GM12874 (cell line): ENCODE measurements around the gene MAP3K19.
A peak's percentile ranks its signal among the peaks of the same experiment; 100 is the strongest.

Experiments used
- CTCF ChIP-seq: IDR thresholded peaks from 2 replicates; pipeline ENCODE4 v1.5.1; 2011; ENCODE audit warnings: low read depth, mild to moderate bottlenecking, control low read depth, low read length, moderate library complexity; ENCODE audit not compliant: insufficient read depth

The MAP3K19 gene

GRCh38 chr2:134919341-134920210 is 127.7 kb downstream of the MAP3K19 start:
- no peak for TF ChIP-seq CTCF

- no peak for TF ChIP-seq CTCF
Observed at GRCh38 chr2:134918526-134919340, 128.5 kb downstream of the MAP3K19 start, which contains the start of gene CCNT2. TSS of gene CCNT2 (plus strand) at chr2:134918822. CDS start at chr2:134918855, 33 bp downstream.

GRCh38 chr2:134917888-134918525 is 129.2 kb downstream of the MAP3K19 start:
- 0 out of 2 replicates have a peak, but pooled peaks have one; percentile 8 for TF ChIP-seq CTCF

- TF ChIP-seq CTCF, result no peak
Observed at GRCh38 chr2:134917360-134917865, 129.8 kb downstream of the MAP3K19 start.
